Gastroesophageal sphincter (tissue), 3 donors: ENCODE results near the gene ACAD11.

Experiments
- CTCF ChIP-seq, 4 experiments: fragments of 200-600 bp in 2 of 4; fragments of 450-650 bp in 2 of 4; sonication (generic) in 1 of 4; IDR thresholded peaks; one replicate each; pipeline ENCODE4 v1.5.1; 2017 to 2019; ENCODE audit warnings: antibody characterized with exemption in 4 of 4, mild to moderate bottlenecking in 2 of 4, moderate library complexity in 2 of 4
- EP300 ChIP-seq: sonication (generic); formaldehyde crosslinking; IDR thresholded peaks from one replicate; pipeline ENCODE4 v1.6.1; 2017; ENCODE audit warnings: antibody characterized with exemption, mild to moderate bottlenecking

- TF ChIP-seq CTCF (IDR thresholded peaks at IDR 0.05): no peak
- no peak for TF ChIP-seq EP300
Measured at GRCh38 chr3:132606085-132606484, 53.5 kb downstream of the ACAD11 start.
